Uterus (tissue), 2 donors: ENCODE data around the gene SF1.

Experiments used
- CTCF ChIP-seq, 4 experiments: fragments of 200-600 bp in 2 of 4; fragments of 450-650 bp in 2 of 4; sonication (generic) in 2 of 4; IDR thresholded peaks; one replicate each; pipeline ENCODE4 v1.5.1; 2016 to 2019; ENCODE audit warnings: antibody characterized with exemption in 4 of 4, mild to moderate bottlenecking in 2 of 4, moderate library complexity in 1 of 4
- POLR2A ChIP-seq, 2 donors: fragments of 450-650 bp; IDR thresholded peaks; one replicate each; pipeline ENCODE4 v1.6.1; 2016; ENCODE audit warnings: antibody characterized with exemption in 2 of 2, mild to moderate bottlenecking in 1 of 2, moderate library complexity in 1 of 2

GRCh38 chr11:64750361-64751054, 27.8 kb downstream of the SF1 start:
- TF ChIP-seq POLR2A (IDR thresholded peaks at IDR 0.05) (no peak), CTCF (IDR thresholded peaks at IDR 0.05) (no peak)
